ENCODE results near the gene MALRD1.

Gene MALRD1

DNA sequence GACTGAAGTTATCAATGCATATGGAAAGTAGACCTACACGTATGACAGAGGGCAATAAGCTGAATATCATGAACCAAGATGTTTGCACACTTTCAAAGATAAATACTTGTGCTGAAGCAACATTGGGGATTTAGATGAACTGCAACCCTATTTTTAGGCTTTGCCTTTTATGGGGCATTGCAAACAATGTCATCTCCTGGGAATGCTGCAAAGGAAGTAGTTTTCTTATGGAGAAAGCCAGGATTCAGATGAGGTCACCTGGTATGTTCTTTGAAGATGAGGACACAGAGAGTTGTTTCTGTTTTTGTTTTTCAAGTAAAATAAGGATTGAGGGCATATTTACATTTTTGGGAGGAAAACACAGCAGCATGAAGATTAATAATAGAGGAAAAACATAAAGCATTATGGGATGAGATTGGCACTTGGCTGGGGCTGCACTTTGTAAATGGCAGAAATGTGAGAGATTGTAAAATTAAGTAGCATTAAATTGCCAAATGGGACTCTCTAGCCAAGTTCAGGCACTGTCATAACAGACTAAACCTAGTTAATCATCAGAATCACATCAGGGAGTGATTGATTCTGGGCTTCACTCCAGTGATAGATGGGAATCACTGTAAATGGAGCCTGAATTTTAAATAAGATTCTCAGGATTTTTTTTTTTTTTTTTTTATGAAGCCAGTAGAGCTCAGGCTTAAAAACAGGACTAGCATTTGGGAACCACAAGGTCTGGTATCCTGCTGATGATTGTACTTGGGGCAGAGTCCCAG lies 63.1 kb downstream of the MALRD1 start:
- DNase-seq: no peak

DNA sequence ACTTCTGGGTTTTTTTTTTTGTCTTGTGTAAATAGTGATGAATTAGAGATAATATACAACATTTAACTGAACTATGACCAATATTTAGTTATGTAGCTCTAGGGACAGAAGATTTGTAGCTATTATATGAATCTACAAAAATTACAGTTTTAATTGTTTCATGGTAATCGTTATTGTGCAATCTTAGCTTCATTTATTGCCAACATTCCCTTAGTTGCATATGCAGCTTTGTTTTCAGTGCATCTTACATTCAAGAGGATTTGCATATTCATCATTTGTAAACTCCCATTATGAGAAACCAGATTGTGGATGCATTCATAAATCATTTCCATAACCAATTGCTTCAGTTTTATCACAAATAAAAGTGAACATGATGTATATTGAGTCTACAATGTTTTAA lies 68.8 kb downstream of the MALRD1 start:
- DNase-seq: no peak

DNA sequence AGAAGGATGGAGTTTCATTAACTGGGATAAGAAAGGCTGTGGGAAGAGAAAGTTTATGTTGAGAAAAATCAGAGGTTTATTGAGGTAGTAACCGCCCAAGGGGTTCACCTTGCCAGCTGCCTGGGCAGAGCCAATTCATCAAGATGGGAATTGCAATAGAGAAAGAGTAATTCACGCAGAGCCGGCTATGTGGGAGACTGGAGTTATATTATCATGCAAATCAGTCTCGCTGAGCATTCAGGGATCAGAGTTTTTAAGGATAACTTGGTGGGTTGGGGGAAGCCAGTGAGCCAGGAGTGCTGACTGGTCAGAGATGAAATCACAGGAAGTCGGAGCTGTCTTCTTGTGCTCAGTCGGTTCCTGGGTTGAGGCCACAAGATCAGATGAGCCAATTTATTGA lies 70.6 kb downstream of the MALRD1 start:
- no peak for DNase-seq

DNA sequence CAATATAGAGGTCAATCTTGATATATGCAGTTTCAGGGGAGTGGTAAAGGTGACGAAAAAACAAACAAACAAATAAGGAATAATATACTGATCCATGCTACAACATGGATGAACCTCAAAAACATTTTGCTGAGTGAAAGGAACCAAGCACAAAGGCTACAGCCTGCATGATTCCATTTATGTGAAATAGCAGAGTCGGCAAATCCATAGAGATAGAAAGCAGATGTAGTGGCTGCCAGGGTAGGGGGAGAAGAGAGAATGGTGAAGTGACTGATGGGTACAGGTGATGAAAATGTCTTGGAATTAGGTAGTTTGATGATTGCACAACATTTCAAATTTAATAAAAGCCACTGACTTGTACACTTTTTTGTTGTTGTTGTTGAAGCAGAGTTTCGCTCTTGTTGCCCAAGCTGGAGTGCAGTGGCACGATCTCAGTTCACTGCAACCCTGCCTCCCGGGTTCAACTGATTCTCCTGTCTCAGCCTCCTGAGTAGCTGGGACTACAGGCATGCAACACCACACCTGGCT lies 71.8 kb downstream of the MALRD1 start:
- no peak for DNase-seq

DNA sequence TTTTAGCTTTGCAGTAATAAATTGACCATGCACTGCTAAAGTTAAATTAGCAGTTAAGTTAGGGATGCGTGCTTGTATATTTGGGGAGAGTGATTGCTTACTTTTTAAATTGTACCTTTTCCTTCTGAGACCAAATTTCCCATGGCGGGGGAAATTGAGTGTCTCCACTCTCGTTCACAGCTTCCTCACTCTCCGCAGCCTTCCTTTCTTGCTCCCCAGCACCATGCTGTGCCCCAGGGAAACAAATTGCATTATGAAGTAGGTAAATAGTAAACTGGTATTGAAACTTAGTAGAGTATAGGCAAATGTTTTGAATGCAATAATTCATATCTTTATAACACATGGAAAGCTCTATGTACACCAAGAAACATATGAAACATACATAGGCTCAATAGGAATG lies 85.4 kb downstream of the MALRD1 start:
- DNase-seq: no peak

DNA sequence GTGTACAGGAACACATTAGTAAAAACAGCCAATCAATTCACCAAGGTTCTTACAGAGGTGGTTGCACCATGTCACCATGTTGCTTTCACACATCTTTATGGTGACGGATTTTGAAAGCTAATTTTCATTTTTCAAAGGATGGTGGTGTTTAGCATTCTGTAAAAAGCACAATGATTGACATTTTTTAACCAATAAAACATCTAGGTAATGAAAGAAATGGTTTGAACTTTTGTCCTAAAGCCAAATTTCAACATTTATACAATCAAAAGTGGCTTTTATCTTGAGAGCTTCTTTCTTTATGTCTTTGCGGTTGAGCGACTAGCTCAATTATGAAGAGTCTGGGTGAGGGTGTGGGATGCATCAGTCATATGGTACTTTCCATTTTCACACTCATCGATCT lies 94.4 kb downstream of the MALRD1 start:
- no peak for DNase-seq

DNA sequence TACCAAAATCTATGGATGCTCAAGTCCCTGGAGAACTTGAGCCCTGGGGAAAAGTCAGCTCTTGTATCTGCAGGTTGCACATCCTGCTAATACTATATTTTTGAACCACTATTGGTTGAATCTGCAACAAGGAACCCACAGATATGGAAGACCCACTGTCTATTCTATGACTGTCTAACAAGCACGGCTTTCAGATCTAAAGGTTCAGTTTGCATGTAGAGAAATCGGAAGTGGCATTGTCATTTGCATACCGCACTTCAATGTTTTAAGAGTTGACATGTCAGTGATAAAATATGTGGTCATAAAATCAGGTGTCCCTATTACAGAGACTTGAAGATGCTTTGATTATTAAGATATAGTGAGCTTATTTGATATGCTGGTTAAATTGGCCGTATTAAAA lies 95.6 kb downstream of the MALRD1 start:
- no peak for DNase-seq

DNA sequence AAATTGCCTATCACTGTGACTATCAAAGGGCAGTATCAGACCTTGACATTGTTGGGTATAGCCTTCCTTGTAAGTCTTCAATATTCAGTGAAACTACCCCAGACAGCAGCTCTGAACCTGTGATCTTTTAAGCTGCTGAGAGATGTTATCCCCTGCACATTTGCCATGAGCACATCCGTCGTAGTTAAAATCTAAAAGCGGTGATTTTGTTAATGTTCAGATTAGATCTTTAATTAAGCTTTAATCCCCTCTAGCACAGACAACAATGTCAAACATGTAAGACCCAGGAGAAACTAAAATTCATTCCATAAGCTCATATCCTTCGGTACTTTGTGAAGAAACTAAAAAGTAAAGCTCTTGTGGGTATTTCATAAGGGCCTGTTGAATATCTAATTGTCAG lies 105.8 kb downstream of the MALRD1 start:
- DNase-seq: no peak

DNA sequence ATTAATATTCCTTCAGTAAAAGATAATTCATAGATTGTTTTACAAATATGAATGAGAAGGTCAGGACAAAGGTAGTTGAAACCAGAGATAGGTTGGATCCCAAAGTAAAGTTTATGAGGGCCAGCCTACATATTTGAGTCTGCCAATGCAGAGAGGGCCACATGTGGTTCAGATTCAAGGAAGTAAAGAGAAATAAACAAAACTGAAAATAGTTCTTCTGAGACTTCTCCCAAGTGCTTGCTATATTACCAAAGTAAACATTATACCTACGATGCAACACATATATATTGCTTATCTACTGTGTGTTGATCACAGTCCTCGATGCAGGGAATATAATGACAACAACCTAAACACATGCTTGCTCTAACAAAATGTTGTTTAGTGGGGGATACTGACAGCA lies 109.8 kb downstream of the MALRD1 start:
- no peak for DNase-seq

DNA sequence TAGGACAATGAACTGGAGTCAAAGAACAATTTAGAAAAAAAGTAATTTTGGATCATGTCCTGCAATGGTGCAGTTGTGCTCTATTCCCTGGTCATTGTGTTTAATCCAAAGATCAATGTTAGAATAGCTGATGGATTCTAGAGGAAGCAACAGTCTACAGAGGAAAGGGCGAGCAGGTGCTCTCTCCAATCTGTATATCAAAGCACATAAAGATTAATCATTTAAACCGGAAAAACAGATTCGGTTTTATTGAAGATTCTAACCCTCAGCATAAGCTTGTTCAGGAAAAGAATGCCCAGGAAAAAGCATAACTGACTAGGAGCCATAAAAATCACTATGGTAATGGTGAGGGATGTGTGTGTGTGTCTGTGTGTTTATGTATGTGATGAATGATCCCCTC lies 110.3 kb downstream of the MALRD1 start:
- DNase-seq: no peak

DNA sequence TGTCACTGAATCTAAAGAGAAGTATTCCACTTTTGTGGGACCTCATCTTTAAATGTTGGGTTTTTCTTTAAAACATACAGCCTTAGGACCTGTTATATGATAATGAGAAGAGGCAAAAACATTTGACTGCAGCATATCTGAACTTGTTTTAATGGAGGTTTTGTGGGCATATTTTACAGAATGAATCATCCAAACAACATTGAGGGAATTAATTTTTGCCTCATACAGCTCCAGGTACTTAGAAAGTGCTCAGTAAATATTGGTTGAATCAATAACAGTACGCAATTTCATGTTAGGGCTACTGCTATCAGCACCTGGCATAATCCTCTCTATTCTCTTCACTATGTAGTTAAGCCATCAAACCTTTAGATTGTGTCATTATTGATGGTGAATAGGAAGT lies 115.9 kb downstream of the MALRD1 start:
- DNase-seq: no peak

DNA sequence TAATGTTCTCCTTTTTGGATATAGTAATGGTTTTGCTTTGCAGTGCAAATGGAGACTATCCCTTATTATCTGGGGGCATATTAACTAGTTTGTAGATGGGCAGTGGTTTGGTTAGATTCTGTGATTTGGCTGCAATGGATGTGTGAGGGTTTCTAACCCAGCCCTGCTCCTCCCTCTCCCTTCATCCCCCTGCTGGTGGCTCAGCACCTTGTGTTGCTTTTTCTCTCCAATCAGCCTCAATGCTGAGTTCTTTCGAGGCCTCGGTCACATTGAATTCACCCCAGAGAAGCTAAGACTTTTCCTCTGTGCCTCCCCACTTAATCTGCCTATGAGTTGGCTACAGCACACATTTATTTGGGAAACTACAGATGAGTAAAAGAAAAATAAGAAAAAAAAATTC lies 120.0 kb downstream of the MALRD1 start:
- DNase-seq: no peak

DNA sequence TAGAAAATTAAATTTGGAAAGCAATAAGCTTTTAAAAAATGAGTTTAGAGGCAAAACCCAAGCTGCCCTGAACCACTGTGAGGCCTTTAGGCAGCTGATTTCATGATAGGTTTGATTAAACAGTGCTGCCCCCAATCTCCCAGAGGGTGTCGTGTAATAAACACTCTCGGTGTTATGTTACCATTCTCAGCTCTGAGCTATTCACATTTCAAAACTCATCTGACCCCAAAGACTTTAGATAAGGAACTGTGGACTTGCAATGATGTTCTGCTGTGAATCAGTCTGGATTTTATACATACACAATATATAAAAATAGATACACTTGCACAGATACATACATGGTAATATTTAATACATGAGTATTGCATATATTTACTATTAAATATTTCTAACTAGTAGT lies 120.4 kb downstream of the MALRD1 start:
- DNase-seq: no peak

DNA sequence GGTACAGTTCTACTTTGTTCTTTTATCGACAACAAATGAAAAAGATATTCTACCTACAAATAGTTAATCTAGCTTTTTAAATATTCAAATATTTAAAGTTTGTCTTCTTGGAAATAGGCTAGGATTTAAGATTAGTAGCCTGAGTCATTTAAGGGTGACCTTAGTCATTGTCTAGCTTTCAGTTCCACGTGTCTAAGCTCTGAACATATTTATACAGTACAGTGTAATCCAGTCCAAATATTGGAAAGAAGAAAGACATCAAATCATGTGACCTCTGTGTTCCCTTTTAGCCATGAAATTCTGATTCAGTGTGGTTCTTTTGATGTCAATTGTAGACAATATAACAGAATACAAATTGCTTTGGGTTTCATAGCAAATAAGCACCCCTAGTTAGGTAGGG lies 121.1 kb downstream of the MALRD1 start:
- DNase-seq: no peak

DNA sequence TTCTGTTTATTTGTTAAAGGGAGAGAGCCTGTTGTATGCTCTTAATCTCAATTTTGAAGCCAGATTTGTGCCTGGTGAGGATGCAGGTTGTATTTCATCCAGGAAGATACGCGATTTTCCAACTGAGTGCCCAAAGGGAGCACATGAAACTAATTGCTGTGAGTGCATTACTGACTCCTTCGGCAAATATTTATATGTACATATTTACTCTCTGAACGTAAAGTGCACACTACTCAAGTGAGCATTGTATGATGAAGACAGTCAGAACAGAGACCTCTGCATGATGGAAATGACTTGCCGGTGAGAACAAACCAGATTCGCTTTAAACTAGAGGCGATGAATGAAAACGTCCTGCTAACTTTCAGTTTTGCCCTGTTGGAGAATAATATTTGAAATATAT lies 130.1 kb downstream of the MALRD1 start:
- DNase-seq: no peak

DNA sequence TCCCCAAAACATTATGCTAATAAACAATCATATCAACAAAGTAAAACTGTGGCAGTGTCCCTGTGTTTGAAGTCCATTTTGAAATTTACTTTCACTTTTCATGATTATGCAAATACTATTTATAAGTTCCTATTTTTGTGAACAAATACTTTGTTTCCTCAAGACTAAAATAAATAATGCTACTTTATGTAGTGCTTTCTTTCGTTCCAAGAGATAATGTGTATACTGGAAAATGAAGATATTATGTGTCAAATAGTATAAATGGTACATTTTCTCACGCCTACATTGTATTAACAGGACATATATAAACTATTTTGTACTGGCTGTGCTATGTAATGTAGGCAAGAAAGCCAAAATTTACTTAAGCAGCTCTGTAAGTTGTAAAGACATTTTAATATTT lies 136.3 kb downstream of the MALRD1 start:
- DNase-seq: no peak

DNA sequence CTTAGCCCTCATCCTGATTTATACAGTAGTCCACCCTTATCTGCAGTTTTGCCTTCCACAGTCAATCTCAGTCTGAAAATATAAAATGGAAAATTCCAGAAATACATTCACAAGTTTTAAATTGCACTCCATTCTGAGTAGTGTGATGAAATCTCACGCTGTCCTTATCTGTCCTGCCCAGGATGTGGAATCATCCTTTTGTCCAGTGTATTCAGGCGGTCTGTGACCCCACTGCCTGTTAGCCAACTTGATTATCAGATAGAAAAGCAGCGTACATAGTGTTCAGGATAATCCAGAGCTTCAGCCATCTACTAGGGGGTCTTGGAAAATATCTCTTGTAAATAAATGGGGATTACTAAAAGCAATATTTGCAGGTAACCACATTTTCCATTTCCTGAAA lies 146.3 kb downstream of the MALRD1 start:
- DNase-seq: no peak

DNA sequence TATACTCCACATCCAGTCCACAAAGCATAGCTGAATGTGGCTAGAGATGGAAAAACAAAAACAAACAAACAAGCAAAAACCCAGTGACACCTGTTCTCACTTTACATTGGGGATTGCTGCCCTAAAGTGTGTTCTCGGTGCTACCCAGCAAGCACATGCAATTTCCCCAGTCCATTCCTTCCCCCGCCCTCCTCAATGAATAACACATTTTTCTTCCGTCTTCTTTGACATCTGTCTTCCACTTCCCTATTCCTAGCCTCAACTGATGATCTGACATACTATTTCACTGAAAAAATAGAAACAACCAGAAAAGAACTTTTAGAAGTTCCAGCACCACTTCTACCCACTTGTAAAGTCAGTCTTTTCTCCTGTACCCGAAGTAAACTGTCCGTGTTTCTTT lies 147.1 kb downstream of the MALRD1 start:
- no peak for DNase-seq

DNA sequence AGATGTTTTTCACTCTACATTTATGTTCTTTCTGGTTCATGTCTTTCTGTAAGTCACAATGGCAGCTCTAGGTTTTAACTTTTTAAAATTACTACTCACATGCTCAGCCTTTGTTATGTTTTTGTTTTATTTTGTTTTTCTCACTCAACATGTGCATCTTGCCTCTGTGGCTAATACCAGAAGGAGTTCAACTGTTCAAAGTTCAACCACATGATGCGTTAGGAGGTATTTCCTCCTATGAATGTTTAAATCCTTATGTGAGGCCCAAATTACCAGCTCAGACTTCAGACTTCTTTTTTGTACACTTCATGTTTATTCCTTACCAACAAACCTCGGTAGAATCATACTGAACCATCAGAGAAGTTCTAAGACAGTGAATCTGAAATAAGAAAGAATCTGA lies 151.6 kb downstream of the MALRD1 start:
- DNase-seq: no peak

DNA sequence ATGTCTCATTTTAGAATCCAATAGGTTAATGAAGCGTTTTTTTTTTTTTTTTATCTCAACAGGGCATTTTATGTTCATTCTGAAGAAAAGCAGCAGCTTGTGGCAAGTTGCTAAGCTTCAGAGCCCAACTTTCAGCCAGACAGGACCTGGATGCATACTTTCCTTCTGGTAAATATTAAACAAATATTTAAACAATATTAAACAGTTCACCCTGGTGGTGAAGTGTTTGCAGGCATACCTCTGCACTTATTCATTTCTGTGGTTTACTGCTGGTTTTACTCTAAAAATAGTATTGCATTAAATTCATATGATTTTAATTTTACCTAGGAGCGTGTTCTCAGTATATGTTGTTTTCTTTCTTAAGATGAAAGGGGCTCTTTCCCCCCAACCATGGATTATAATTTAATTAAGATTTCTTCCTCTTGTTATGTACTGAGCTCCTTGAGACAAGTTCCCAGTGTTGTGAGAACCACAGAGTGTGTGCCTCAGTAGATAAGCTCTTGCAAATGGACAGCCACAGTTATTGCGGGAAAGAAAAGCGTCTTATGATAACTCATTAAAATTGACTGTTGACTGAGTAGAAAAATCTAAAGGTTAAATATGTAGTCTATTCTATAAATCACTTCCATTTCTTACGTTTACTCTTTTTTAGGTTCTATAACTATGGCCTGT lies 155.8 kb downstream of the MALRD1 start:
- no peak for DNase-seq

DNA sequence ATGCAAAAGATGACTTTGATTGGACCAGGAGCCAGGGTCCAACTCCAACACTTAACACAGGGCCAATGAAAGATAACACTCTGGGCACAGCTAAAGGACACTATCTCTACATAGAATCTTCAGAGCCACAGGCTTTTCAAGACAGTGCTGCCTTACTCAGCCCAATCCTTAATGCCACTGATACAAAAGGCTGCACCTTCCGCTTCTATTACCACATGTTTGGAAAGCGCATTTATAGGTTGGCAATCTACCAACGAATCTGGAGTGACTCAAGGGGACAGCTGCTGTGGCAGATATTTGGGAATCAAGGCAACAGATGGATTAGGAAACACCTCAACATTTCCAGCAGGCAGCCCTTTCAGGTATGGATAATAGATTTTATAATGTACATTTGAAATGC lies 160.7 kb downstream of the MALRD1 start:
- DNase-seq: no peak

DNA sequence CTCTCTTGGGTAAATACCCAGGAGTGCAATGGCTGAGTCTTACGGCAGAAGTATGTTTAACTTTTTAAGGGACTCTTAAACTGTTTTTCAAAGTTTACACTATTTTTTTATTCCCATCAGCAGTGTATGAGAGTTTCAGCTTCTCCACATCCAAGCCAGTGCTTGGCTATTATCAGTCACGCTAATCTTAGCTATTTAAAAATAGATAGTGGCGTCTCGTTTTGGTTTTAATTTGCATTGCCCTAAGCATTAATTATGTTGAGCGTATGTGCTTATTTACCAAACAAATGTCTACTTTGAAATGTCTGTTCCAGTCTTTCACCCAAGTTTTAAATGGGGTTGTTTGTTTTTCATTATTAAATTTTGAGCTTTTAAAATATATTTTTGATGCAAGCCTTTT lies 164.0 kb downstream of the MALRD1 start:
- no peak for DNase-seq

DNA sequence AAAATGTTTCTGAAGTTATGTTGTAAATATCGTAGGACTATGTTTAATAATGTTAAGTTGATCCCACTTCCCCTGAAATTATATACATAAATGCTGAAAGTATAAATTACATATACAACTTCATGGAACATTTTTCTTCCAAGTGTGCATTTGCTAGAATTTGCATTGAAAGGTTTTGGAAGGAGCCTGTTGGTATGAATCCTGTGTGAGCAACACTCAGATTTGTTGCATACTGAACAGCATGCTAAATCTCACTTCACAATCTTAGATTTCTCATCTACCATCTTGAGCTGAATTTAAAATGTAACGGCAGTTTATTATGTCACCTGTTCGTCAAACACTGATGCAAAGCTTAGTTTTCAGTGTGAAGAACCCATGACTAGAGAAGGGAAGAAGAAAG lies 172.6 kb downstream of the MALRD1 start:
- no peak for DNase-seq

DNA sequence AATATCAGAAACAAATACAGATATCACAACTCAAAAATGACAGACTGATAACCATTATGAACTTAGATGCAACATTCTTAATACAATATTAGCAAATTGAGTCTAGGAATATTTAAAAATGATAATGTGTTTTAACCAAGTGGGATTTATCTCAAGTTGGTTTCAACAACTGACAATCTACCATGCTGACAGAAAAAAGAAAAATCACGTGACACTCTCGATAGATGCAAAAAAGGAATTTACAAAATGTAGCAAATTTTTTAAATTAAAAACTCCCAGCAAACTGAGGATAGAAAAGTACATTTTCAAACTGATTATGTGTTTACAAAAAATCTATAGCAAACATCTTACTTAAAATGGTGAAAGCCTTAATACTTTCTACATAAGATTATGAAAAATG lies 177.4 kb downstream of the MALRD1 start:
- DNase-seq: no peak

DNA sequence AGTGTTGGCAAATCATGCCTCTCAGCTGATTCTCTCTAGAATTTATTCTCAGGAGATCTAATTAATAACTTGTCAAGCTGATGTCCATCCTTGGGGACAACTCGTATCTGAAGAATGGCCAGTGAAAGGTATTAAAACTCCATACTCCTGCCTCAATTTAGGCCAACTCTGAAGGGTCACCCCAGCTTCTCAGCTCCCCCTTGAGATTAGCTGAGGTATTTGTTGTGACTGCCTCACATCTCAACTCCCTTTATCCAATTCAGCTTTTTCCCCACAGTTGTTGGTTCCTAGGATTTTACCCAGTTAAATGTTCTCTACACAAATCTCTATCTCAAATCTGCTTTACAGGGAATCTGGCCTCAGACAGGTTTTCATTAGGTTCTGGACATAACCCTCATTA lies 182.4 kb downstream of the MALRD1 start:
- DNase-seq: no peak

Measured in inflammatory macrophage (primary cell).